ENCODE results near the gene TSSC4.
A peak's percentile ranks its signal among the peaks of the same experiment; 100 is the strongest.

TSSC4 gene

DNA sequence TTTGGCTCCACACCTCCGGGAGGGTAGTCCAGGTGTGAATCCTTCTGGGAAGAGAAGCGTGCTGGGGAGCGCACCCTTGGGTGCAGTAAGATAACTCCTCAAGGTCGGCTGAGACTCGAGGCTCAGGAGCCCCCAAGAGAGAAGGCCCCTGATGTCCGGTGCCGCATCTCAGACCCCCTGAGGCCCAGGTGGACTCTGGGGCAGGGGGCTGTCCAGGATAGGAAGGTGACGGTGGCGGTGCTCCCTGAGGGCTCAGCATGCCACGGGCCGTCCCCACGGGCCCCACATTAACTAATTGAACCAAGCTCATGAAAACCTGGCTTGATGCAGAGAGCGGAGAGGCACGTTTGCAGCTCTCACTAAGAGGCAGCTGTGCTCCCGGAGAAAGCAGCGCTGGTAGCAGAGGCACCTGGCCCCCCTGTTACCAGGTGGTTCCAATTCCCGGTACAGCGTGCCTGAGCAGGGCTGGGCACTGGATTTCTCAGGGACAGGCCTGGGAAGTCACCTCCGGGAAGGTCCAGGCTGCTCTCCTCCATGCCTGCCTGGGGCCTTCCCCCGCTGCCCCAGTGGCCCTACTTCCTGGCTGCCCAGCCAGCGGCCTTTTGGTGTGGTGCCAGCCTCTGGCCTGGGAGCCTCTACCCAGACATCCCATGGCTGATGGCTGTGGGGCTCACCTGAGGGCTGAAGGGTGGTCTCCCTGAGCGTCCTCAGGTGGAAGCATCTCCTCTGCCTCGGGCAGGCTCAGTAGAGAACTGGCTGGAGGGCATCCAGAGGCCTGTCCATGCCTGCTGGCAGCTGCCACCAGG, 45.4 kb downstream of the TSSC4 start:
- Histone ChIP-seq H3K9ac (peak overlapping the region; percentile 46; the same call in 1 of the 2 replicates), H3K27ac (no peak overlapping the region), H3K79me2 (ENCODE audit: insufficient read depth, low read depth) (peaks cover 5% of the 10 kb centered on the region; the same call in 1 of the 2 replicates), H2AFZ (ENCODE audit: low read depth) (peak overlapping the region; percentile 73), H3K4me2 (peak overlapping the region; percentile 95), H4K20me1 (ENCODE audit: insufficient read depth) (no peaks in the 10 kb centered on the region), H3K4me1 (ENCODE audit: low read depth, poor library complexity, severe bottlenecking) (peaks cover 52% of the 10 kb centered on the region), H3K4me3 (IDR thresholded peaks at IDR 0.05; ENCODE audit: insufficient read depth, low read depth, low read length) (no peak overlapping the region), H3K36me3 (ENCODE audit: insufficient read depth) (no peaks in the 10 kb centered on the region), H3K27me3 (ENCODE audit: insufficient read depth, low read depth) (no peaks in the 10 kb centered on the region)
- no peak for TF ChIP-seq CTCF (conservative IDR thresholded peaks at IDR 0.05; ENCODE audit: low read depth, low read length)

DNA sequence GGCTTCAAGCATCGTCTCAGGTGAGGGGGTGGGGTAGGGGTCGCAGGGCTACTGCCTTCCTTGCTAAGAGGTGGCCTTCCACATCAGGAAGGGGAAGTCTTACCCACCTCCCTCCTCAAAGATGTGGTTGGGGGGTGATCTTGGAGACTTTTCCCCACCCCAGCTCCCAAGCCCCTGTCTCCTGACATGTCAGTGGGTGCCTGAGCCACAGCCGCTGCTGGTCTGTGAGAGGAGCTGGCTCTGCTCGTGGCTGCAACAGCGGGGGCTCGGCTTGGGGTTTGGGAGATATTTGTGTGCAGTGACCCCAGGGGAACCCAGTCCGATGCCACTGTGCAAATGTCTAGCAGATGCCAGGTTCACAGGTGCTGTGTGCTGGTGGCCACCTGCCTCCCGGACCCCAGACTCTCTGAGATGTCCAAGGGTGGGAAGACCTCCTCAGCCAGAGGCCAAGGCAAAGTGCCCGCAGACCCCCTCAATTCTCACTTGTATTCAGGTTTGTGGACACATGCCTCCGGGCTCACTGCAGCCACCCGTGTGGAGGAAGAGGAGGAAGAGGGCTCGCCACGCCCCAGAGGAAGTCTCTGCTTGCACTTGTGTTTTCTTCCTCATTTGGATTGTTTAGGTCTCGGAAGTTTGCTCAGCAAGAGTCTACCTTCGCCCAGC, 46.2 kb downstream of the TSSC4 start:
- H2AFZ ChIP-seq (ENCODE audit: low read depth), result no peak overlapping the region
- no peaks in the 10 kb centered on the region for H3K27me3 ChIP-seq (ENCODE audit: insufficient read depth, low read depth)
- no peak overlapping the region for H3K4me3 ChIP-seq (IDR thresholded peaks at IDR 0.05; ENCODE audit: insufficient read depth, low read depth, low read length)
- peaks cover 5% of the 10 kb centered on the region; the same call in 1 of the 2 replicates for H3K79me2 ChIP-seq (ENCODE audit: insufficient read depth, low read depth)
- no peak overlapping the region for H3K27ac ChIP-seq
- H3K4me2 ChIP-seq, result peak overlapping the region; percentile 95
- H3K9ac ChIP-seq, result peak overlapping the region; percentile 46; the same call in 1 of the 2 replicates
- peaks cover 45% of the 10 kb centered on the region for H3K4me1 ChIP-seq (ENCODE audit: low read depth, poor library complexity, severe bottlenecking)
- no peaks in the 10 kb centered on the region for H3K36me3 ChIP-seq (ENCODE audit: insufficient read depth)
- TF ChIP-seq CTCF (conservative IDR thresholded peaks at IDR 0.05; ENCODE audit: low read depth, low read length), result no peak
- no peaks in the 10 kb centered on the region for H4K20me1 ChIP-seq (ENCODE audit: insufficient read depth)

DNA sequence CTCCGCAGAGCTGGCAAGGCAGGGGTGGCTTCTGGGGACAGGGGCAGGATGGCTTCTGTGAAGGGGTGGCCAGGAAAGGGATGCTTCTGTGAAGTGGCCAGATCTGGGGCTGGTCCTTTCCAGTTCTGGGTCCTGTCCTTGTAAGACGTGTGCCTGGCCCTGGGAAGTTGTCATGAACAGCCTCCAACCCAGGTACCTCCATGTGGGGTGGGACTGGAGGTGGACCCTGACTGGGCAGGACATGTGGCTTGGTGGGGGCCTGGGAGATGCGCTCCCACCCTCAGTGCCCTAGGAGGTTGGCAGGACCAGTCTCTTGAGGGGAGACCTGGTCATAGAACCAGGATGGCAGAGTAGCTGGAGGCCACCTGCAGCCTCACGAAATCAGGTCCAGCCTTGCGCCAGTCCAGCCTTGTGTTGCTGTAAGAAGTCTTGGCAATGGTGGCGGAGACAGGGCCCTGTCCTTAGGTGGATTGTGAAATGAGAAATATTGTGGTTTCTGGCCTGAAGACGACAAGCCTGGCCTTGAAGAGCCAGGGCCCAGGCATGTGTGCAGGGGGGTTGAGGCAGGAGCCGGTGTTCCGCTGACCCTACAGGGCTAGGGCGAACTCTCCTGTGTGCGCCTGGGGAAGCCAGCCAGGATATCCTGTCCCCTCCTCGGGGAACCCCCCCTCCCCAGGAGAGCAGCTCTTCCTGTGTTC, 46.9 kb downstream of the TSSC4 start:
- H2AFZ ChIP-seq (ENCODE audit: low read depth), result no peak overlapping the region
- peaks cover 38% of the 10 kb centered on the region for H3K4me1 ChIP-seq (ENCODE audit: low read depth, poor library complexity, severe bottlenecking)
- no peak overlapping the region for H3K27ac ChIP-seq
- H3K4me2 ChIP-seq, result peak overlapping the region; percentile 95; the same call in 1 of the 2 replicates
- TF ChIP-seq CTCF (conservative IDR thresholded peaks at IDR 0.05; ENCODE audit: low read depth, low read length), result no peak
- H3K9ac ChIP-seq, result no peak overlapping the region
- H3K27me3 ChIP-seq (ENCODE audit: insufficient read depth, low read depth), result no peaks in the 10 kb centered on the region
- H3K36me3 ChIP-seq (ENCODE audit: insufficient read depth), result no peaks in the 10 kb centered on the region
- H4K20me1 ChIP-seq (ENCODE audit: insufficient read depth), result no peaks in the 10 kb centered on the region
- H3K79me2 ChIP-seq (ENCODE audit: insufficient read depth, low read depth), result peaks cover 5% of the 10 kb centered on the region; the same call in 1 of the 2 replicates
- no peak overlapping the region for H3K4me3 ChIP-seq (IDR thresholded peaks at IDR 0.05; ENCODE audit: insufficient read depth, low read depth, low read length)

DNA sequence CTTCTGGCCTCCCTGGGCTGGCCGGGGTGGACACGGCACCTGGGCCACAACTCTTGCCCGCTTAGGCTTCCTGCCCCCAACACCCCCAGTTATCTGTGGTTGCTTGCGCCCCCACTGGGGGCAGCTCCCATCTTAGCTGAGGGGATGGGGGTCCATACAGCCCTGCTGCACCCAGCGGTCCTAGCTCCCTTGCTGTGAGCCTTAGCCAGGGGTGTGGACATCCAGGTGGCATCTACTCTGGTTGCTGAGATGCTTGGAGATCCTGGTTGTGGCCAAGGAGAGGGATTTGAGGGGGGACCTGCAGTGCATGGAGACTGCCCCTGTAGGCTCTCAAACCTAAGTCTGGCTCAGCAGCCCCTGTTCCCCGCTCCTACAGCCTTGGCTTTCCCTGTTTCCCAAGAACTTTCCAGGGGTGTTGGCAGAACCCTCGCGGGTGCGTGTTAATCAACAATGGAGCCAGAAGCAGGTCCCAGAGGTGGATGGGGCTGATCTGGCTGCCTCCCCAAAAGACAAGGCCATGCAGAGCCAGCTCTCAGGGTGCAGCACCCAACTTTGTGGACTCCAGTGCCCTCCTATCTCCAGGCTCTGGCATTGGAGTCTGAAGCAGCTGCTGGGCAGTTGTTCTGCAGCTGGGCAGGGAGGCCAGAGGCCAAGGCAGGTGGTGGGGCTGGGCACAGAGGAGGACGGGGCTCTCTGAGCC, 47.6 kb downstream of the TSSC4 start:
- Histone ChIP-seq H3K27me3 (ENCODE audit: insufficient read depth, low read depth) (no peaks in the 10 kb centered on the region), H3K4me1 (ENCODE audit: low read depth, poor library complexity, severe bottlenecking) (peaks cover 31% of the 10 kb centered on the region), H2AFZ (ENCODE audit: low read depth) (no peak overlapping the region), H3K4me3 (IDR thresholded peaks at IDR 0.05; ENCODE audit: insufficient read depth, low read depth, low read length) (no peak overlapping the region), H3K4me2 (no peak overlapping the region), H3K36me3 (ENCODE audit: insufficient read depth) (no peaks in the 10 kb centered on the region), H3K9ac (no peak overlapping the region), H4K20me1 (ENCODE audit: insufficient read depth) (no peaks in the 10 kb centered on the region), H3K79me2 (ENCODE audit: insufficient read depth, low read depth) (peaks cover 5% of the 10 kb centered on the region; the same call in 1 of the 2 replicates), H3K27ac (no peak overlapping the region)
- TF ChIP-seq CTCF (conservative IDR thresholded peaks at IDR 0.05; ENCODE audit: low read depth, low read length), result no peak
